Activated T-helper 1 cell treated with Interleukin-2 at 50 U/mL for 16 hours (primary cell): ENCODE measurements around the gene NPIPA1.
"Not testable (repeated sequence)": the region's sequence is repeated elsewhere in the genome, so short reads cannot be mapped to it uniquely, and the experiment has no call there.

Experiments used
- DNase-seq: peaks from one replicate; pipeline ENCODE4 v3.0.0-alpha.2; 2020; ENCODE audit warnings: low read depth

Gene NPIPA1

DNA sequence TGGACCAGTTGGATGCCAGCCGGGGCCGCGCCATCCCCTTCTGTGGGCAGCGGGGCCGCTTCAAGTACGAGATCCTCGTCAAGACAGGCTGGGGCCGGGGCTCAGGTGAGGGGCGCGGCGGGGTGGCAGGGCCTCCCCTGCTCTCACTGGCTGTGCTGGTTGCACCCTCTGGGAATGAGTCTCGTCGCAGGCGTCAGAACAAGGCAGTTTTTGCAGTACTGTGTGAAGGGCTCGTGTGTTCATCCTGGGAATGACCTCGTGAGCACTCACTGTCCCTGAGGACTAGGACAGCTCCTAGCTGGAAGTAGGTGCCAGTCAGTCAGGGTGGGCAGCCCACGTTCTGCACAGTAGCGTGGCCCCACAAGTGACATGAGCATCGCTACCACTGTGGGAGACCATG, 6.3 kb upstream of the NPIPA1 start:
- DNase-seq = not testable (repeated sequence)

GRCh38 chr16:14932581-14933375, 4.5 kb upstream of the NPIPA1 start:
- DNase-seq = not testable (repeated sequence)

DNA sequence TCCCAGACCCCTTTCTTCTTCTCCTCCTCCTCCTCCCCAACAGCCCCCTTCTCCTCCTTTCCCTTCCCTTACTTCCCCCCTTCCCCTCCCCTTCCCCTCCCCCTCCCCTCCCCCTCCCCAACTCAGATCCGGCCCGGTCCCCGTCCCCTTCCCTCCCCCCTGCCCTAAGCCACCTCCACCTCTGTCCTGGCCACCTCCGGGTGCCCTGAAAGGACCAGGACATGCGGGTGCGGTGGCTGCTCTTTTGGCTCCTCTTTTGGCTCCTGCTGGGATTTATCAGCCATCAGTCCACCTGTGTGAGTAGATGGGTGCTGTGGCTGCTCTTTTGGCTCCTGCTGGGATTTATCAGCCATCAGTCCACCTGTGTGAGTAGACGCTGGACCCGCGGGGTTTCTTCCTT, 751 bp downstream of the NPIPA1 start:
- DNase-seq = not testable (repeated sequence)

DNA sequence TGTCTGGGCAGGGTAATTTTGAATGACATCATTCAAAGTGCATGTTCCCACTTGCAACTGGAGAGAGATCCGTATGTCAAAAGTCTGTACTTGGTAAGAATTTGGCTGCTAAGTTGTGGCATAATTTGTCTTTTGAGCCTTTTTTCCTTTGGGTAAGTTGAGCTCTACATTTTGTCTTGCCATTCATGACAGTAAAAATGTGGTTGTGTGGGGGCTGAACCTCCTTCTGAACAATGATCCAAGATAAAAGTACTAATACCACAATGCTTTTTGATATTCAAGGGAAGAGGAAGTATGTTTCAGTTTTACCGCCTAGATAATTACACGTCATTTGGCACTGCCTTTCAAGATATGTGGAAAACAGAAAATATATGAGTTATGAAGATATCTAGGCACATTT, 5.4 kb downstream of the NPIPA1 start:
- not testable (repeated sequence) for DNase-seq

GRCh38 chr16:14955546-14956231, 18.4 kb downstream of the NPIPA1 start:
- no peak for DNase-seq

GRCh38 chr16:14957576-14958322, 20.5 kb downstream of the NPIPA1 start:
- DNase-seq = no peak

GRCh38 chr16:14958323-14958600, 21.0 kb downstream of the NPIPA1 start:
- no peak for DNase-seq

GRCh38 chr16:14958970-14959369, 21.7 kb downstream of the NPIPA1 start:
- no peak for DNase-seq

GRCh38 chr16:14961405-14962186, 24.4 kb downstream of the NPIPA1 start:
- DNase-seq = no peak

DNA sequence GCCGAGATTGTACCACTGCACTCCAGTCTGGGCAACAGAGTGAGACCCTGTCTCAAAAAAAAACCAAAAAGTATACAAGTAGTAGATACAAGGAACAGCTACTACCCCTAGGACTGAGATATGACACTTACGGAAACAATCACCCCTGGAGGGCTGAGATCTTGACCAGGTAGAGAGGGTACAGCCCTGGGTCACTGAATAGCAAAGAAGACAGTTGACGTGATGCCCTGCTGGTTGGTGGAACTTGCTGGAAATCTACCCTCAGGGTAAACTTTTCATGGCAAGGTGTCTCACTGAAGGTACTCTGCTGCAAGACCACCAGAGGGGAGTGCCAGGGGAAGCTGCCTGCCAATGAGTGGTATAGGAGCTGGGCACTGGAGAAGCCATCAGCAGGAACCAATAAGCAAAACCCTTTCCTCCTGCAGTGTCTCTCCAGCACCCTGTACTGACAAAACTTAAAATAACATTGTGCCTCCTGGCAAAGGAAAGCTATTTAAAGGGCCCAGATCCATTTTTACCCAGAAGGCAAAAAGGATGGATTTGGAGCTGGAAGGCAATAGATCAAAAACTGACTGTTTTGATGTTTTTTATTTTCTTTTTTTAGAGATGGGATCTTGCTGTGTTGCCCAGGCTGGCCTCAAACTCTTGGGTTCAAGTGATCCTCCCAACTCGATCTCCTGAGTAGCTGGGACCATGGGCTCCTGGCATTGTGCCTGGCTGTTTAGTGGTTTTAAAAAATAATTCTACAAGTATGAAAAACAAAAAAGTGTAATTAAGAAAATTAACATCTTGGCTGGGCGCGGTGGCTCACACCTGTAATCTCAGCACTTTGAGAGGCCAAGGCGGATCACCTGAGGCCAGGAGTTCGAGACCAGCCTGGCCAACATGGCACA, 26.3 kb downstream of the NPIPA1 start:
- no peak for DNase-seq

DNA sequence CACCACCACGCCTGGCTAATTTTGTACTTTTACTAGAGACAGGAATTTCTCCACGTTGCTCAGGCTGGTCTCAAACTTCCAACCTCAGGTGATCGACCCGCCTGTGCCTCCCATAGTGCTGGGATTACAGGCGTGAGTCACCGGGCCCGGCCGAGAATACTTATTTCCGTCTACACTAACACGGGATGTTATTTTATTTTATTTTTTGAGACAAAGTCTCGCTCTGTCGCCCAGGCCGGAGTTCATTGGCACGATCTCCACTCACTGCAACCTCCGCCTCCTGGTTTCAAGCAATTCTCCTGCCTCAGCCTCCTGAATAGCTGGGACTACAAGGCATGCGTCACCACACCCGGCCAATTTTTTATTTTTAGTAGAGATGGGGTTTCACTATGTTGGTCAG, 28.1 kb downstream of the NPIPA1 start:
- DNase-seq = no peak

DNA sequence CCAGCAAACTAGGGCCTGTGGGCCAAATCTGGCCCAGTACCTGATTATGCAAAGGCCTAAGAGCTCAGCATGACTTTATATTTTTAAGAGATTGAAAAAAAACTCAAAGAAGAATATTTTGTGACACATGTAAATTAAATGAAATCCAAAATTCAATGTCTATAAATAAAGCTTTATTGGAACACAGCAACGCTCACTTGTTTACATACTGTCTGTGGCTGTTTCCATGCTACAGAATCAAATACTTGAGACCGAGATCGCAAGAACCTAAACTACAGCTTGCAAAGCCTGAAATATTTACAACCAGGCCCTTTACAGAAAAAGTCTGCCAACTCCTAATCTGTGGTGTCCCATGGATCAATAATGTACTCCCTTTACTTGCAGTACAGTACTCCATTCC, 32.6 kb downstream of the NPIPA1 start:
- not testable (repeated sequence) for DNase-seq

DNA sequence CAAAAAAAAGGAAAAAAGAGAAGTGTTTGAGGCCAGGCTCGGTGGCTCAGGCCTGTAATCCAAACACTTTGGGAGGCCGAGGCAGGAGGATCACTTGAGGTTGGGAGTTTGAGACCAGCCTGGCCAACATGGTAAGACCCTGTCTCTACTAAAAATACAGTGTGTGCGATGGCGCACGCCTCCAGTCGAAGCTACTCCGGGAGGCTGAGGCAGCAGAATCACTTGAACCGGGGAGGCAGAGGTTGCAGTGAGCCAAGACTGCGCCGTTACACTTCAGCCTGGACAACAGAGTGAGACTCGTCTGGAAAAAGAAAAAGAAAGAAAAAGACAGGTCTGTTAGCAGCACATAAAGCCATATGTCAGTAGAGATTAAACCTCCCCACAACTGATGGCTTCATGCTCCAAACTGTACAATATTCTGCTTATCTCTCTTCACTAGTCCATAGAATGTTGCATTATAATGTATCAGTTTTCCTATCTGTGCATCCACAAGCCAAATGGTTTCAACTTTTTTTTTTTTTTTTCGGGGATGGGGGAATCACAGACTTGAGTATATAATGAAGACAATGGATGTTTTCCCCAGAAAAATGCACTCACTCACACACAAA, 34.5 kb downstream of the NPIPA1 start:
- DNase-seq = not testable (repeated sequence)

DNA sequence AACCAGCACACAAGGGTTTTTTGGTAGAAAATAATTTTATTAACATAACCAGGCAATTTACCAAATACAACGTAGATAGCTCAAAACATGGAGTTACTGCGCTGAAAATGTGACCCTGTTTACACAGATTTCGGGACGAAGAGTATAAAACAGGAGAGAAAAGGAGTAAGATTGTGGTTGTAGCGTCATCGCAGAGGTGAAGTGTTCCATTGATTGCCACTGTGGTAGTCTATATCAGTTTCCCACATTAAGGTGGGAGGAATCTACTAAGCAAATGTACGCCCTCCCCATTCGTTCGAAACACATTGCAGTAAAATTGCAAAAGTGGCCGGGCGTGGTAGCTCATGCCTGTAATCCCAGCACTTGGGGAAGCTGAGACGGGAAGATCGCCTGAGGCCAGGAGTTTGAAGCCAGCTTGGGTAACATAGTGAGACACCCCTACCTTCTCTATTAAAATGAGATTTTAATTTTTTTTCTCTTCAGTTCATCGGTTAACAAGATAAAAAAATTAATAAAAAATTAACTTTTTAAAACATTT, 36.6 kb downstream of the NPIPA1 start:
- not testable (repeated sequence) for DNase-seq

DNA sequence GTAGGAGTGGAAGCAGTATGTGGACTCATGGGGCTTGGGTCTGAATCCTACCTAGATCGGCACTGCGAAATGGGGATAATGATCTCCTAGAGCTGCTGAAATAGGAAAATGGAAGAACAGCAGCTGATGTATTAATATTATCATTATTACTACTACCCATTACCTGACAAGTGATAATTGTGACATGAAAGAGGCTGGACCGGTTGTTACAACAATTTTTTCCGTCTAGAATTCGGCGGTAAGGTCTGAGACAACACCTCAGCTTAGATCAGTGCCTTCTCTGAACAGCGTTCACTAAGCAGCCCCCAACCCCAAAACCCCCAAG, 37.0 kb downstream of the NPIPA1 start:
- not testable (repeated sequence) for DNase-seq

- peak; percentile 99 for DNase-seq
Measured at GRCh38 chr16:14974656-14975417, 37.6 kb downstream of the NPIPA1 start, which contains the start of gene PDXDC1. TSS of gene PDXDC1 (plus strand) at chr16:14975026. CDS start at chr16:14975200, 174 bp downstream.

DNA sequence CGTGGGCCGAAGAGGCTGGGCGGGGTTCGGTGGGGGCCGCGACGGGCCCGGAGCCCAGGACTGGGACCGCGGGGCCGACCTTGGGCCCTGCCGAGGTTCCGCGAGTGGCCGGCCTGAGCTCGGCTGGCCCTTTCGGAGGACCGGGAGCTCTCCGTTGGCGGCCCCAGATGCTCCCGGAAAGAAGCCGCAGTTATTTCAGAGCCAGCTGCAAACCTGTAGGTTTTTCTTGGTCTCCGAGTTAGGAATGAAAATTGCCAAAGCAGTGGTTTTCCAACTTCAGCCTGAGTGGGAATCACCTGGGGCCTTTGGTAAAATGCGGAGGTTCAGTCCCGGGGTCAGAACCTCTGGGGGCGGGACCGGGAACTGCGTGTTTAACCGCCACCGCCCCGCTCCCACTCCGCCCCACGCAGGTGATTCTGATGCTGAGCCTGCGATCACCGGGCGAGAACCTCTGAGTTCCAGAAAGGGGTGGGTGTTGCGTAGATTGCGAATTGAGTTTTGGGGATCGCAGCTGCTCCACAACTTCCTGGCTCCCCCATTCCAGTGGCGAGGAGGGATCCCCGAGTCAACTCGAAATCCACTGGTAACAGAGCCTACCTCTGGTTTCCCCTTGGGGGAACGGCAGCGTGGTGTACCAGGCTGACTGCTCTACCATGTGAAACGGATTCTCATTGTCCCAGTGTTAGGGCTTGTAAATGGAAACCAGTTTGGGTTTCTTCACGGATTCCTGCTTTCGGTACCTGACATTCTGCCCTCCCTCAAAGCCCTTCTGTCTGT, 38.4 kb downstream of the NPIPA1 start:
- DNase-seq = peak; percentile 49

GRCh38 chr16:14976971-14977736, 39.9 kb downstream of the NPIPA1 start:
- not testable (repeated sequence) for DNase-seq
